Astrocyte of the spinal cord (primary cell): ENCODE measurements around the gene CABYR.
A peak's percentile ranks its signal among the peaks of the same experiment; 100 is the strongest.

Experiments
- DNase-seq: peaks from one replicate; pipeline ENCODE4 v3.0.0; 2011; ENCODE audit warnings: low read depth, low spot score
- H3K4me3 ChIP-seq: 2 replicates; pipeline ENCODE4 v1.5.1; 2011; ENCODE audit warnings: low read depth, mild to moderate bottlenecking, low read length, moderate library complexity
- in situ Hi-C: cut with HindIII; loops from 2 replicates; pipeline ENCODE4 v1.10.0; 2017; ENCODE audit warnings: low sequenced_read_pairs
- TF ChIP-seq, protein P1 (sequence below): IDR thresholded peaks from 2 replicates; pipeline ENCODE4 v1.5.1; 2012; ENCODE audit warnings: low read depth, mild to moderate bottlenecking, low read length, inconsistent platforms

CABYR gene

DNA sequence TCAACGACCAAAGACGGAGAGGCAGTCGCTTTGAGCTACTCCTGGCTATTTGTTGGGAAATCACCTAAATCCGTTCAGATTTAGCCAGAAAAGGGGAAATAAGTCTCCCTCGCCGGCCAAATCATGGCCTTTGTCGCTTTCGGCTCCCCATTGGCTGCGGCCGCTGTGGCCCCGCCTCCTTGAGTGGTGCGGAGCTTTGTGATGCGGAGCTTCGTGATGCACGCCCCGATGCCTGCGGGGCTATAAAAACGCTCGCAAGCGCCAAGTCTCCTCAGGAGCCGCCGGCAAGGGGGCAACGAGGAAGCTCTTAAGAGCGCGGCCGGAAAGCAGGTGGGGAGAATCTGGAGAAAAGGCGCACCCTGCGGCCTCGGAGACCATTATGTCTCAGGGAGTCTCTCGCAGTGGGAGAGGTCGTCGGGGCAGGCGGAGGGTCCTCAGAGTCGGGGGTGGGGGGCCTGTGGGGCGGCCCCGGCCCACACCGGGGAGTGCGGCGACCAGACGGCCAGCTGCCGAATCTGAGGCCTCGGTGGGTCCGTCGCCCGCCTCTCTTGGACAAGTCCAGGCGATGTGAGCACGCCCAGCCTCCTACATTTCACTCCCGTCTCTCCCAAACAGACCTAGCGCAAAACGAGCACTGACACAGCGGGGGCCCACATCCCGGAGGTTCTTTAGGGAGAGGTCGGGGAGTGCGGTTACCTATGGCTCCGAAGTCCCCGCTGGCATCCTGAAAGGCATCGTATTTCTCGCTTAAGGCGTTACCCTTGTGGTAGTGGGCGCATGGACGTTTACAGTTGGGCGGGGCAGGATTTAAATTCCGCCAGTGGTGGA, at the start of gene CABYR:
TSS of gene CABYR (plus strand) at position 274 of the 828 bp plus-strand sequence. CDS start 4,053 bp downstream, outside the sequence.
- TF ChIP-seq, protein P1, sequence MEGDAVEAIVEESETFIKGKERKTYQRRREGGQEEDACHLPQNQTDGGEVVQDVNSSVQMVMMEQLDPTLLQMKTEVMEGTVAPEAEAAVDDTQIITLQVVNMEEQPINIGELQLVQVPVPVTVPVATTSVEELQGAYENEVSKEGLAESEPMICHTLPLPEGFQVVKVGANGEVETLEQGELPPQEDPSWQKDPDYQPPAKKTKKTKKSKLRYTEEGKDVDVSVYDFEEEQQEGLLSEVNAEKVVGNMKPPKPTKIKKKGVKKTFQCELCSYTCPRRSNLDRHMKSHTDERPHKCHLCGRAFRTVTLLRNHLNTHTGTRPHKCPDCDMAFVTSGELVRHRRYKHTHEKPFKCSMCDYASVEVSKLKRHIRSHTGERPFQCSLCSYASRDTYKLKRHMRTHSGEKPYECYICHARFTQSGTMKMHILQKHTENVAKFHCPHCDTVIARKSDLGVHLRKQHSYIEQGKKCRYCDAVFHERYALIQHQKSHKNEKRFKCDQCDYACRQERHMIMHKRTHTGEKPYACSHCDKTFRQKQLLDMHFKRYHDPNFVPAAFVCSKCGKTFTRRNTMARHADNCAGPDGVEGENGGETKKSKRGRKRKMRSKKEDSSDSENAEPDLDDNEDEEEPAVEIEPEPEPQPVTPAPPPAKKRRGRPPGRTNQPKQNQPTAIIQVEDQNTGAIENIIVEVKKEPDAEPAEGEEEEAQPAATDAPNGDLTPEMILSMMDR: no peak
- in situ Hi-C loops: no loop called here
- DNase-seq: peak; percentile 91
- peak within 1 kb of the TSS; percentile 69 for H3K4me3 ChIP-seq

DNA sequence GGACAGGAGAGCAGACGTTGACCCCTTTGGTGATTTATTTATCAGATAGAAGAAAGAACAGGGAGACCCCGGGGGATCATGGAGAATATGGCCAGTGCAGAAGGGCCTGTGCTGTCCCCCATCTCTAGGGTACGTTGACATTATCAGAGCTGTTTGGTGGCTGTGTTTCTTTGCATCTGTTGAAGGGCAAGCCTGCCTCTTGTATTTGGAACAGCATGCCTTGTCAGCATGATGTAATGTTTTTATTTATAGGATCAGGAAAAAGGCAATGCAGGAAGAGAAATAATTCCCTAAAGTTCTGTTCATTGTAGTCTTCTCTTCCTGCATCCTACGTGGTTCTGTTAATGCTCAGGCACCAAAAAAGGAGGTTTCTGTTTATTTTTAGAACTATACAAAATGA, 49.8 kb upstream of the CABYR start:
- in situ Hi-C loops: no loop called here
- H3K4me3 ChIP-seq: no peak overlapping the region
- TF ChIP-seq, protein P1: no peak
- DNase-seq: no peak

- in situ Hi-C loops: no loop called here
- TF ChIP-seq, protein P1: no peak
- no peak overlapping the region for H3K4me3 ChIP-seq
- DNase-seq: no peak
Measured at GRCh38 chr18:24089515-24090337, 49.1 kb upstream of the CABYR start.

- in situ Hi-C loops: no loop called here
- H3K4me3 ChIP-seq: no peak overlapping the region
- TF ChIP-seq, protein P1: no peak
- DNase-seq: no peak
Measured at GRCh38 chr18:24090876-24091275, 48.0 kb upstream of the CABYR start.

DNA sequence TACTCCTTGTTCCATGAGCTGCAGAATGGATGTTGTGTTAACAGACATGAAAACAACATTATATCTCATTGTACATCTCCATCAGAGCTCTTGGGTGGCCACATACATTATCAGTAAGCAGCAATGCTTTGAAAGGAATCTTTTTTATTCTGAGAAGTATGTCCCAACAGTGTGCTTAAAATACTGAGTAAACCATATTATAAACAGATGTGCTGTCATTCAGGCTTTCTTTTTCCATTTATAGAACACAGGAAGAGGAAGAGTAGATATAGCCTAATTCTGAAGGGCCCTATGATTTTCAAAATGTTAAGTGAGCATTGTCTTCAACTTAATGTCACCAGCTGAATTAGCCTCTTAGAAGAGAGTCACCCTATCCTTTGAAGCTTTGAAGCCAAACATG, 44.3 kb upstream of the CABYR start:
- in situ Hi-C loops: no loop called here
- H3K4me3 ChIP-seq: no peak overlapping the region
- no peak for DNase-seq
- TF ChIP-seq, protein P1: no peak

- TF ChIP-seq, protein P1: no peak
- in situ Hi-C loops: no loop called here
- DNase-seq: no peak
- H3K4me3 ChIP-seq: no peak overlapping the region
Measured at GRCh38 chr18:24095976-24096375, 42.9 kb upstream of the CABYR start.
